Neural crest cell (in vitro differentiated cells): ENCODE results near the gene PRTFDC1. TPM values are rescaled to one million over a fixed set of nuclear protein-coding genes. Genes with fewer than 3 reads are reported as not detected.
"Not testable (repeated sequence)": the region's sequence is repeated elsewhere in the genome, so short reads cannot be mapped to it uniquely, and the experiment has no call there.

Experiments
- DNase-seq: peaks from one replicate; pipeline ENCODE4 v3.0.0; 2021; ENCODE audit warnings: low read depth, mixed read lengths, low spot score
- H3K27ac Mint-ChIP-seq: one replicate; pipeline ENCODE4 v1.8.0; 2021; ENCODE audit warnings: mild to moderate bottlenecking, mixed read lengths; ENCODE audit not compliant: unreplicated experiment
- H3K27me3 Mint-ChIP-seq: 2 replicates; pipeline ENCODE4 v1.8.0; 2021; ENCODE audit warnings: low read depth, mild to moderate bottlenecking, mixed read lengths
- H3K36me3 Mint-ChIP-seq: 2 replicates; pipeline ENCODE4 v1.8.0; 2021; ENCODE audit warnings: low read depth, mild to moderate bottlenecking, mixed read lengths
- H3K4me1 Mint-ChIP-seq: 2 replicates; pipeline ENCODE4 v1.8.0; 2021; ENCODE audit warnings: mixed read lengths
- H3K4me3 Mint-ChIP-seq: one replicate; pipeline ENCODE4 v1.8.0; 2021; ENCODE audit warnings: mild to moderate bottlenecking, mixed read lengths
- H3K9me3 Mint-ChIP-seq: 2 replicates; pipeline ENCODE4 v1.8.0; 2021; ENCODE audit warnings: mixed read lengths
- total RNA-seq: library from RNA; stranded (reverse); gene quantifications from 2 replicates; pipeline ENCODE4 v1.2.1, GENCODE V29; 2021
- TF ChIP-seq, protein P1 (sequence below): fragments of 200-600 bp; sonication (generic); conservative IDR thresholded peaks from 2 replicates; pipeline ENCODE4 v1.5.0; 2021; ENCODE audit warnings: antibody characterized with exemption, mild to moderate bottlenecking

PRTFDC1 gene
- total RNA-seq, 1 donor from 2014 or later, result 26.7 TPM

DNA sequence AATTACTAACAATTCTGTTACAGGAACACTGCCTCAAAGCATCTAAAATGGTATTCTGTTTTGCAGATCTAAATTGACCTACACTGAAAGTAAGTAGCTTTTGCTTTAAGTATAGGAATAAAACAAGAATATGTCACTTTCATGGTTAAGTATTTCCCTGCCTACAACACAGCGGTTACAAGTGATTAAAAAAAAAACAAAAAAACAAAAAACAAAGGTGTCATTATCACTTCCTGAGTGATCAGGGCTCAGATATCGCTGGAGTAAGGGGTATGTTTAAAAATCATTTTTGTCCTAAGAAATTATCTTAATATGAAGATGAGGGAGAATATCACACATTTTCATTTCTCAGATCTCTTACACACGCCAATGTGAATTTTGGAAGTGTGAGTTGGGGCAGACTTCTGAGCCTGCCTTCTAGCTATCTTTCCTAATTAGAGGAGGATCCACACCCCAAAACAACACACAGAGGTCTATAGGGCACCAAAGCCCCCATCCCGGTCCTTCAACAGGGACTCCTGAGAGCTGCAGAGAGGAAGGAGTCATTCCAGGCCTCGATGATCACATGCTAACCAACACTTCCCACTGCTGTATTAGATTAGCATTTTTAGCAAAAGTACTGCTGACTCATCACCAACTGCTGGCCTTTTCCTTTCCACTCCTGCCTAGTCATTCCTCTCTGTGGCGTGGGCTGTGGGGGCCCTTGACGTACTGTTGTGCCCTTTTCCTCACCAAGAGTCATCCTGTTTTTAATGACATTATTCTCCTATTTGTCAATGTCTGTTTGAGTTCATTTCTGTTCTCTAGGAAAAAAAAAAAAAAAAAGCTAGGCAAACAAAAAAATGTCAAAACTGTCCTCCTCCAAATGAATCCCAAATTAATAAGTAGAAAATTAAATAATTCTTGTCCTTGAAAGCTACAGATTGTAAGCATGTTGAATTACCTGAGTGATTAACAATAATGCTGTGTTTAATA is 31.2 kb downstream of the PRTFDC1 start:
- Mint-ChIP-seq H3K4me1 (peaks cover 10% of the 10 kb centered on the region), H3K4me3 (no peak overlapping the region), H3K9me3 (peaks cover 5% of the 10 kb centered on the region), H3K36me3 (peaks cover 35% of the 10 kb centered on the region), H3K27me3 (no peaks in the 10 kb centered on the region), H3K27ac (peak overlapping the region; percentile 83)
- TF ChIP-seq, protein P1, sequence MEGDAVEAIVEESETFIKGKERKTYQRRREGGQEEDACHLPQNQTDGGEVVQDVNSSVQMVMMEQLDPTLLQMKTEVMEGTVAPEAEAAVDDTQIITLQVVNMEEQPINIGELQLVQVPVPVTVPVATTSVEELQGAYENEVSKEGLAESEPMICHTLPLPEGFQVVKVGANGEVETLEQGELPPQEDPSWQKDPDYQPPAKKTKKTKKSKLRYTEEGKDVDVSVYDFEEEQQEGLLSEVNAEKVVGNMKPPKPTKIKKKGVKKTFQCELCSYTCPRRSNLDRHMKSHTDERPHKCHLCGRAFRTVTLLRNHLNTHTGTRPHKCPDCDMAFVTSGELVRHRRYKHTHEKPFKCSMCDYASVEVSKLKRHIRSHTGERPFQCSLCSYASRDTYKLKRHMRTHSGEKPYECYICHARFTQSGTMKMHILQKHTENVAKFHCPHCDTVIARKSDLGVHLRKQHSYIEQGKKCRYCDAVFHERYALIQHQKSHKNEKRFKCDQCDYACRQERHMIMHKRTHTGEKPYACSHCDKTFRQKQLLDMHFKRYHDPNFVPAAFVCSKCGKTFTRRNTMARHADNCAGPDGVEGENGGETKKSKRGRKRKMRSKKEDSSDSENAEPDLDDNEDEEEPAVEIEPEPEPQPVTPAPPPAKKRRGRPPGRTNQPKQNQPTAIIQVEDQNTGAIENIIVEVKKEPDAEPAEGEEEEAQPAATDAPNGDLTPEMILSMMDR, result no peak
- DNase-seq, result no peak

DNA sequence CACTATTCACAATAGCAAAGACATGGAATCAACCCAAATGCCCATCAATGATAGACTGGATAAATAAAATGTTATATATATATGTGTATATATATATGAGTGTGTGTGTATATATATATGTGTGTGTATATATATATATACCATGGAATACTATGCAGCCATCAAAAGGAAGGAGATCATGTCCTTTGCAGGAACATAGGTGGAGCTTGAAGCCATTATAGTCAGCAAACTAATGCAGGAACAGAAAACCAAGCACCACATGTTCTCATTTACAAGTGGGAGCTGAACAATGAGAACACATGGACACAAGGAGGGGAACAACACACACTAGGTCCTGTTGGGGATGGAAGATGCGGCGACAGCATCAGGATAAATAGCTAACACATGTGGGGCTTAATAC is 32.2 kb downstream of the PRTFDC1 start:
- not testable (repeated sequence) for DNase-seq, H3K4me1 Mint-ChIP-seq, H3K4me3 Mint-ChIP-seq, H3K27me3 Mint-ChIP-seq, H3K27ac Mint-ChIP-seq, H3K9me3 Mint-ChIP-seq
- peaks cover 25% of the 10 kb centered on the region for H3K36me3 Mint-ChIP-seq

DNA sequence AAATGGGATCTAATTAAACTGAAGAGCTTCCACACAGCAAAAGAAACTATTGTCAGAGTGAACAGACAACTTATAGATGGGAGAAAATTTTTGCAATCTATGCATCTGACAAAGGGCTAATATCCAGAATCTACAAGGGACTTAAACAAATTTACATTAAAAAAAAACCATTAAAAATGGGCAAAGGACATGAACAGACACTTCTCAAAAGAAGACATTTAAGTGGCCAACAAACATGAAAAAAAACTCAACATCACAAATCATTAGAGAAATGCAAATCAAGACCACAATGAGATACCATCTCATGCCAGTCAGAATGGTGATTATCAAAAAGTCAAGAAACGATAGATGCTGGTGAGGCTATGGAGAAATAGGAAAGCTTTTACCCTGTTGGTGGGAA is 32.8 kb downstream of the PRTFDC1 start:
- H3K9me3 Mint-ChIP-seq, H3K27ac Mint-ChIP-seq, H3K4me1 Mint-ChIP-seq, H3K4me3 Mint-ChIP-seq, DNase-seq, H3K27me3 Mint-ChIP-seq: not testable (repeated sequence)
- peaks cover 19% of the 10 kb centered on the region for H3K36me3 Mint-ChIP-seq

DNA sequence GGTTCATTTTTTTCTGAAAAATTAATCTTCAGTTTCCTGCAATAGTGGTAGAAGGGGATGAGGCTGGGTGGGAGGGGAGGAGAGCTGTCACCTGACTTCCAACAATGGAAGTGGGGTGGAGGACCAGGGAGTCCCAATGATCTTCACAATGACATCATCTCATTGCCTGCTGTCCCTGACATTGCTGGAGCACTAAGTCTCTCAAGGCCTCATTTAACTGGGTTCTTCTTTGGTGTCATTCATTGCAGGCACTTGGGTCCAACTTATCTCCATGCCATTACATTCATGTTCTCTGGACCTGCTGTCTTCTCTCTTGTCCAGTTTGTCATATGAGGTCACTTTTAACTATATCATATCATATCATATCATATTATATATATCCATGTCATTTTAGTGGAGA is 34.4 kb downstream of the PRTFDC1 start:
- Mint-ChIP-seq H3K27ac (no peak overlapping the region), H3K27me3 (no peaks in the 10 kb centered on the region), H3K9me3 (peaks cover 2% of the 10 kb centered on the region), H3K4me3 (no peak overlapping the region), H3K4me1 (peaks cover 10% of the 10 kb centered on the region), H3K36me3 (peaks cover 6% of the 10 kb centered on the region)
- no peak for DNase-seq
- TF ChIP-seq, protein P1, result no peak

DNA sequence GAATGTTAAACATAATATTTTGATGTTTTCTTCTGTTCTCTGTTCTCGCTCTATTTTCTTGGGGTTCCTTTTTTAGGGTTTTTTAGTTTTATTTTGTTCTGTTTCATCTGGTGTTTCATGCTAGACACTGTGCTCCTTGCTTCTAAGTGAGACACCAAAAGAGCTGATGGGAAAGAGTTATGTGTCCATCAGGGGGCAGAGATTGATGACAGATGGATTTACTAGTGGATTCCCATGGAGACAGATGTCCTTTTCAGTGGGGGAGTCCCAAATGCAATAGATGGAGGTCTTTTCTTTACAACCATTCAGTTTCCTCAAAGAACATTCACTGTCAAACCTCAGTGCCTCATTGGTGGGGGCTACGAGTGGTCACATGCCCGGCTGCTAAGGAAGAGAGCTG is 34.9 kb downstream of the PRTFDC1 start:
- Mint-ChIP-seq H3K9me3 (peaks cover 2% of the 10 kb centered on the region), H3K27ac (no peak overlapping the region), H3K4me3 (no peak overlapping the region), H3K36me3 (peaks cover 9% of the 10 kb centered on the region), H3K4me1 (peaks cover 10% of the 10 kb centered on the region), H3K27me3 (no peaks in the 10 kb centered on the region)
- TF ChIP-seq, protein P1, result no peak
- no peak for DNase-seq

DNA sequence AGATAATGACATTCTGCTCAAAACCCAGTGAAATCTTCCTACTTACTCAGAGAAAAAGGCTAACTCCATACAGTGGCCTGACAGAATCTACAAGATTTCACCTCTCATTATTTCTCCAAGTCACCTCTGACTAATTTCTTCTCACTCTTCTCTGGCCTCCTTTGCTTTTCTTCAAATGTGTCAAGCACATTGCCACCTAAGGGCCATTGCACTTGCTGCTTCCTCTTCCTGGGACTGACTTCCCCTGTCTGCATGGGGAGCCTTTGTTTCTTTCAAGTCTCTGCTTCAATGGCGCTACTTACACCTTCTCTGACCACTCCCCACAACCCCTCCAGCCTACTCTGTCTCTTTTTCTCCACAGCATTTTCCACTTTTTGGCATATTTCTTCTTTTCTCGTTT is 36.0 kb downstream of the PRTFDC1 start:
- Mint-ChIP-seq H3K4me3 (no peak overlapping the region), H3K4me1 (peaks cover 6% of the 10 kb centered on the region), H3K27ac (no peak overlapping the region), H3K9me3 (peaks cover 5% of the 10 kb centered on the region), H3K27me3 (no peaks in the 10 kb centered on the region), H3K36me3 (peaks cover 11% of the 10 kb centered on the region)
- no peak for DNase-seq
- TF ChIP-seq, protein P1, result no peak
